A549 (cell line): ENCODE measurements around the gene MCM6. TPM values are rescaled to one million over a fixed set of nuclear protein-coding genes. Genes with fewer than 3 reads are reported as not detected.

ENCODE experiments used
- ATAC-seq, 2 experiments: fragments of 200-7000 bp in 1 of 2; fragments of >200 bp in 1 of 2; cut with Nextera tagmentation in 1 of 2; cut with Tn5 transposase in 1 of 2; 3 replicates each; pipeline versions ENCODE4 v1.8.0 to v1.9.1; 2018 to 2020; ENCODE audit warnings: mild to moderate bottlenecking in 1 of 2, moderate library complexity in 1 of 2
- CTCF ChIA-PET: fragments of 300-600 bp; sonication (Branson Sonifier 250); formaldehyde crosslinking; extraction: SDS; loops from one replicate; lab custom pipeline; 2021; ENCODE audit warnings: antibody characterized with exemption, inconsistent platforms; lab: Yijun Ruan, JAX
- POLR2A ChIA-PET: fragments of 350-600 bp; formaldehyde crosslinking; extraction: SDS; loops from one replicate; lab custom pipeline; 2021; ENCODE audit warnings: antibody characterized with exemption, inconsistent platforms; lab: Yijun Ruan, JAX
- DNase-seq, 2 experiments: peaks; one replicate each; pipeline versions ENCODE4 v3.0.0 to v3.0.0-alpha.2; 2011 to 2016; ENCODE audit warnings: low read depth in 1 of 2, low spot score in 1 of 2
- FAIRE-seq: peaks from 2 replicates; lab custom pipeline; 2011; peaks lifted over from hg19 to GRCh38; lab: Jason Lieb, UNC
- H3K27ac ChIP-seq, 2 experiments: fragments of >200 bp; sonication (Bioruptor Twin); formaldehyde crosslinking; 3 replicates each; pipeline ENCODE4 v1.5.1; 2016 to 2017
- H3K4me1 ChIP-seq: fragments of >200 bp; sonication (Bioruptor Twin); formaldehyde crosslinking; 3 replicates; pipeline ENCODE4 v1.6.1; 2016
- H3K4me2 ChIP-seq: fragments of >200 bp; sonication (Bioruptor Twin); formaldehyde crosslinking; 3 replicates; pipeline ENCODE4 v1.6.1; 2016
- H3K4me3 ChIP-seq: fragments of >200 bp; sonication (Bioruptor Twin); formaldehyde crosslinking; 3 replicates; pipeline ENCODE4 v1.5.1; 2016
- H3K9me3 ChIP-seq: fragments of >200 bp; sonication (Bioruptor Twin); formaldehyde crosslinking; 3 replicates; pipeline ENCODE4 v1.6.1; 2016
- CHD4 ChIP-seq: fragments of 200-600 bp; sonication (generic); IDR thresholded peaks from 2 replicates; pipeline ENCODE4 v1.6.1; 2016; ENCODE audit warnings: antibody characterized with exemption, mild to moderate bottlenecking, borderline replicate concordance
- E2F6 ChIP-seq: IDR thresholded peaks from 2 replicates; pipeline ENCODE4 v1.6.1; 2012; ENCODE audit warnings: low read depth, borderline replicate concordance
- ELK1 ChIP-seq: fragments of 150-350 bp; IDR thresholded peaks from 2 replicates; pipeline ENCODE4 v1.6.1; 2014; ENCODE audit warnings: low read depth, mild to moderate bottlenecking, low read length
- GATA3 ChIP-seq: IDR thresholded peaks from 2 replicates; pipeline ENCODE4 v1.6.1; 2012; ENCODE audit warnings: borderline replicate concordance
- HES2 ChIP-seq: fragments of >200 bp; sonication (Bioruptor Twin); formaldehyde crosslinking; IDR thresholded peaks from 2 replicates; pipeline ENCODE4 v1.6.1; 2016
- HOXB13 ChIP-seq: fragments of 250-450 bp; sonication (Bioruptor Pico); IDR thresholded peaks from 2 replicates; pipeline ENCODE4 v1.5.0; 2020; ENCODE audit warnings: low read depth, mild to moderate bottlenecking, moderate library complexity
- KDM5A ChIP-seq: fragments of 200-600 bp; sonication (generic); IDR thresholded peaks from 2 replicates; pipeline ENCODE4 v1.6.1; 2016; ENCODE audit warnings: antibody characterized with exemption, mild to moderate bottlenecking
- MAZ ChIP-seq: fragments of 150-350 bp; IDR thresholded peaks from 2 replicates; pipeline ENCODE4 v1.6.1; 2014; ENCODE audit warnings: antibody characterized with exemption, low read depth, low read length, borderline replicate concordance
- NR3C1 ChIP-seq: fragments of >200 bp; sonication (Bioruptor Twin); formaldehyde crosslinking; IDR thresholded peaks from 3 replicates; pipeline ENCODE4 v1.6.1; 2017
- RAD21 ChIP-seq, 2 experiments: fragments of >200 bp in 1 of 2; sonication (Bioruptor Twin) in 1 of 2; formaldehyde crosslinking in 1 of 2; IDR thresholded peaks in 1 of 2; conservative IDR thresholded peaks in 1 of 2; 2 replicates in 1 of 2; 3 replicates in 1 of 2; pipeline ENCODE4 v1.6.1; 2012 to 2018; ENCODE audit warnings: inconsistent platforms in 1 of 2
- REST ChIP-seq: fragments of 200-600 bp; sonication (generic); IDR thresholded peaks from 2 replicates; pipeline ENCODE4 v1.6.1; 2016; ENCODE audit warnings: antibody characterized with exemption, mild to moderate bottlenecking, moderate library complexity
- RFX5 ChIP-seq: fragments of 450-650 bp; IDR thresholded peaks from 2 replicates; pipeline ENCODE4 v1.7.1; 2014; ENCODE audit warnings: antibody characterized with exemption, mild to moderate bottlenecking, moderate library complexity
- RNF2 ChIP-seq: fragments of 200-600 bp; sonication (generic); IDR thresholded peaks from 2 replicates; pipeline ENCODE4 v1.6.1; 2016; ENCODE audit warnings: low read depth, mild to moderate bottlenecking, antibody characterized with exemption, moderate library complexity, borderline replicate concordance
- SREBF2 ChIP-seq: fragments of 450-650 bp; IDR thresholded peaks from 2 replicates; pipeline ENCODE4 v1.6.1; 2014; ENCODE audit warnings: mild to moderate bottlenecking, moderate library complexity
- USF2 ChIP-seq: fragments of 450-650 bp; IDR thresholded peaks from 2 replicates; pipeline ENCODE4 v1.6.1; 2014; ENCODE audit warnings: antibody characterized with exemption
- ZFP36 ChIP-seq: fragments of 450-650 bp; IDR thresholded peaks from 2 replicates; pipeline ENCODE4 v1.6.1; 2014; ENCODE audit warnings: borderline replicate concordance; ENCODE audit not compliant: partially characterized antibody
- WGBS: methylation state at CpG from one replicate; pipeline ENCODE4 v1.1.6; 2017; ENCODE audit errors: missing lambda C conversion rate; 5-methylcytosine and 5-hydroxymethylcytosine counted together
- polyA plus RNA-seq, 4 experiments: library from polyadenylated mRNA; depleted of rRNA in 3 of 4; stranded (reverse); fragments of >200 nt; fragmentation: RNase III in 1 of 4; extraction: RNeasy Plus Mini Kit Qiagen cat#74134 plus additional on column Dnase treatment in 1 of 4; gene quantifications; 2 replicates in 3 of 4; 3 replicates in 1 of 4; pipeline ENCODE4 v1.2.3, GENCODE V29; 2011 to 2017
- TF ChIP-seq, protein P1 (sequence below): fragments of >200 bp; sonication (Bioruptor Twin); formaldehyde crosslinking; IDR thresholded peaks from 3 replicates; pipeline ENCODE4 v1.5.1; 2016

Gene MCM6
- polyA plus RNA-seq, 2 of the 4 experiments (the other 2 are of a cell fraction), result 59.6 to 61.4 TPM

GRCh38 chr2:135849087-135849486, 27.2 kb downstream of the MCM6 start:
- no peak for DNase-seq
- 91% methylated on average over 3 of the region's 3 CpGs for WGBS
- TF ChIP-seq RAD21 (conservative IDR thresholded peaks at IDR 0.05 in 1 of 2, IDR thresholded peaks at IDR 0.05 in 1 of 2) (no peak), REST (no peak), RFX5 (no peak), MAZ (no peak), NR3C1 (no peak), USF2 (no peak), E2F6 (no peak), ELK1 (no peak), HES2 (no peak), CHD4 (no peak), RNF2 (no peak)
- TF ChIP-seq, protein P1, sequence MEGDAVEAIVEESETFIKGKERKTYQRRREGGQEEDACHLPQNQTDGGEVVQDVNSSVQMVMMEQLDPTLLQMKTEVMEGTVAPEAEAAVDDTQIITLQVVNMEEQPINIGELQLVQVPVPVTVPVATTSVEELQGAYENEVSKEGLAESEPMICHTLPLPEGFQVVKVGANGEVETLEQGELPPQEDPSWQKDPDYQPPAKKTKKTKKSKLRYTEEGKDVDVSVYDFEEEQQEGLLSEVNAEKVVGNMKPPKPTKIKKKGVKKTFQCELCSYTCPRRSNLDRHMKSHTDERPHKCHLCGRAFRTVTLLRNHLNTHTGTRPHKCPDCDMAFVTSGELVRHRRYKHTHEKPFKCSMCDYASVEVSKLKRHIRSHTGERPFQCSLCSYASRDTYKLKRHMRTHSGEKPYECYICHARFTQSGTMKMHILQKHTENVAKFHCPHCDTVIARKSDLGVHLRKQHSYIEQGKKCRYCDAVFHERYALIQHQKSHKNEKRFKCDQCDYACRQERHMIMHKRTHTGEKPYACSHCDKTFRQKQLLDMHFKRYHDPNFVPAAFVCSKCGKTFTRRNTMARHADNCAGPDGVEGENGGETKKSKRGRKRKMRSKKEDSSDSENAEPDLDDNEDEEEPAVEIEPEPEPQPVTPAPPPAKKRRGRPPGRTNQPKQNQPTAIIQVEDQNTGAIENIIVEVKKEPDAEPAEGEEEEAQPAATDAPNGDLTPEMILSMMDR, result no peak
- Histone ChIP-seq H3K9me3 (no peaks in the 10 kb centered on the region), H3K4me3 (no peak overlapping the region), H3K27ac (no peak overlapping the region), H3K4me1 (peaks cover 2% of the 10 kb centered on the region; the same call in 1 of the 3 replicates), H3K4me2 (no peak overlapping the region)
- ChIA-PET POLR2A (no interaction called here), CTCF (no interaction called here)
- ATAC-seq, result no peak
- no peak for FAIRE-seq

DNA sequence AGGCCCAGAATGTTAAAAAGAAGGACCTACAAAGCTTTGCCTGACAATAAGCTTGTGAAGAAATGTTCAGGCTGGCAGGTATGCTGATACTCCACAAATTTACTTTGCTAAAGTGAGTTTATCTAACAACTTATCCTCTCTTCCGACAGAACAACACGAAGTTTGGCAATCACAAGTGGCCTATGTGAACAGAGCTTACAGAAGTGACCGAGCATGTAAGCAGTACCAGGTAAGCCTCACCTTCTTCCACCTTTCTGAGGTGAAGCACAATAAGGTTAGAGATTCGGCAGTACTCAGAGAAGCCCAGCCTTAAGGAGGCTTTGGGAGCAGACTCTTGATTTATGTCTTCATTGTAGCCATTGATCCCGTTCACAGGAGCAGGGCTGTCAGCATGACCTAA, 30.2 kb downstream of the MCM6 start:
- no peak for ATAC-seq
- Histone ChIP-seq H3K9me3 (no peaks in the 10 kb centered on the region), H3K4me2 (no peak overlapping the region), H3K4me3 (no peak overlapping the region), H3K27ac (no peak overlapping the region), H3K4me1 (peaks cover 2% of the 10 kb centered on the region; the same call in 1 of the 3 replicates)
- no peak for FAIRE-seq
- no peak for DNase-seq
- CTCF ChIA-PET, result no interaction called here
- 85% methylated on average over 5 of the region's 5 CpGs for WGBS
- no peak for TF ChIP-seq KDM5A
- TF ChIP-seq SREBF2, result no peak
- no peak for TF ChIP-seq GATA3
- no peak for TF ChIP-seq HOXB13 (CRISPR knock-in tag)
- no peak for TF ChIP-seq REST
- TF ChIP-seq RAD21 (conservative IDR thresholded peaks at IDR 0.05 in 1 of 2, IDR thresholded peaks at IDR 0.05 in 1 of 2), result no peak
- TF ChIP-seq ZFP36, result no peak
- TF ChIP-seq RFX5, result no peak
- POLR2A ChIA-PET, result no interaction called here
